Thyroid gland (tissue), 4 donors: ENCODE results near the gene NUBPL.

Experiments used
- CTCF ChIP-seq, 6 experiments: fragments of 200-600 bp in 3 of 6; fragments of 450-650 bp in 3 of 6; sonication (generic) in 3 of 6; IDR thresholded peaks; one replicate each; pipeline ENCODE4 v1.5.1; 2016 to 2019; ENCODE audit warnings: antibody characterized with exemption in 6 of 6, mild to moderate bottlenecking in 2 of 6, inconsistent platforms in 1 of 6, moderate library complexity in 1 of 6
- POLR2A ChIP-seq, 2 donors: fragments of 450-650 bp; IDR thresholded peaks; one replicate each; pipeline ENCODE4 v1.6.1; 2017; ENCODE audit warnings: antibody characterized with exemption in 2 of 2, mild to moderate bottlenecking in 2 of 2, moderate library complexity in 1 of 2

- no peak for TF ChIP-seq CTCF (IDR thresholded peaks at IDR 0.05)
- TF ChIP-seq POLR2A (IDR thresholded peaks at IDR 0.05) = no peak
These were observed 205.2 kb downstream of the NUBPL start for GRCh38 chr14:31766315-31766892.
